HT1080 (cell line): ENCODE results near the gene IGFLR1. TPM values are rescaled to one million over a fixed set of nuclear protein-coding genes. Genes with fewer than 3 reads are reported as not detected.

Source experiments
- DNase-seq: peaks from one replicate; pipeline ENCODE4 v3.0.0-alpha.2; 2015; ENCODE audit warnings: low read depth
- polyA plus RNA-seq, 2 experiments: library from polyadenylated mRNA; depleted of rRNA; stranded (reverse); fragments of >200 nt; gene quantifications; 2 replicates each; pipeline ENCODE4 v1.2.3, GENCODE V29; 2015
- total RNA-seq: library from RNA; depleted of rRNA; stranded (reverse); fragments of >200 nt; shearing (Covaris generic); gene quantifications from 2 replicates; pipeline ENCODE4 v1.2.3, GENCODE V29; 2014; rRNA removed

Gene IGFLR1, protein sequence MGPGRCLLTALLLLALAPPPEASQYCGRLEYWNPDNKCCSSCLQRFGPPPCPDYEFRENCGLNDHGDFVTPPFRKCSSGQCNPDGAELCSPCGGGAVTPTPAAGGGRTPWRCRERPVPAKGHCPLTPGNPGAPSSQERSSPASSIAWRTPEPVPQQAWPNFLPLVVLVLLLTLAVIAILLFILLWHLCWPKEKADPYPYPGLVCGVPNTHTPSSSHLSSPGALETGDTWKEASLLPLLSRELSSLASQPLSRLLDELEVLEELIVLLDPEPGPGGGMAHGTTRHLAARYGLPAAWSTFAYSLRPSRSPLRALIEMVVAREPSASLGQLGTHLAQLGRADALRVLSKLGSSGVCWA
- total RNA-seq: 2.9 and 11.1 TPM in 2 replicates
- 5.0 and 8.3 TPM in 2 replicates for polyA plus RNA-seq (2015; cell fraction: cytosol; rRNA removed)
- polyA plus RNA-seq (2015; cell fraction: nucleus; rRNA removed): 8.7 and 10.8 TPM in 2 replicates

DNA sequence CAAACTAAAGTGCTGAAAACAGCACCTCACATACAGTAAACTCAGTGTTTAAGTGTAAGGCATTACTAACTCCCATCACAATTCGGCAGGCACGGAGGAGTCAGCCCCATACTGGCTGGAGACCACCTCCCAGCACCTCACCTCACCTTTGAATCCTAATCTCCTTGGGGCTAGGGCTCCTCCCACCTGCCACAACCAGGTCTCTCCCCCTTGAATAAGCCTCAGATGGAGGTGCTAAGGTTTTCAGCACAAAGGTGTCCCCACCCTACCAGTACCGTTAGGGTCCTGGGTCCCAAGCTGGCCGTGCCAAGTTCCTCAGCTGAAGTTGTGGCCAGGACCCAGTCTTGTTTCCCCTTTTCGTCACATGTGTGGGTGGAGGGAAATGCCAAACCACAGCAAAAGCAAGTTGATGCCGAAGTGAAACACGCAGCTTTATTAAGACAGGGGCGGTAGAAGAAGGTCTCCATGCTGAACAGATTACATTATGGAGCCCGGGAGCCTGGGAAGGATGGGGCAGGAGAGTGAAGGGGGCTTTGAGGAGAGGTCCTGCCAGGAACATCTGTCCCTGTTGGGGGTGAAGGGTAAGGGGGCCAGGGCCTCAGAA, at the start of gene IGFLR1:
Gene IGFLR1, minus strand, starts transcription at position 332 of the 604 bp plus-strand sequence. CDS start 1,272 bp downstream, outside the sequence.
- DNase-seq: no peak

DNA sequence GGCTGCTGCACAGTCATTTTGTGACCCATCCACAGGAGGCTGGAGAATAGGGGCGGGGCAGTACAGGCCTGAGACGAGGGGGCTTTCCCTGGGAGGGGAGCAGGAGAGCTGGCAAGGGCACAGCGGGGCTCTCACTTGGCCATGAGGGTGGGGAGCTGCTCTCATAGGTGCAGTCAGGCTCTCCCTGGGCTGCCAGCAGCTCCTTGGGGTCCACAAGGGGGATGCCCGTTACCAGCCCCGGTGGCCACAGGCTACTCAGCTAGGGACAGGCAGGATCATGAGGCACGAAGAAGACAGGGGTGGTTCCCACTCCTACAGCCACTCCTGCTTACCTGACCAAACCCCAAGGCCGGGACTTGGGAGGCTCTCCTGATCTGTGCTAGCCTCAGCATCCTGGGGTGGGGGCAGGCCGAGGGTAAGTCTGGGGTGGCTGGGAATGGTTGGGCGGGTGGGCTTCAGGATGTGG, 49.6 kb upstream of the IGFLR1 start:
- DNase-seq: no peak

DNA sequence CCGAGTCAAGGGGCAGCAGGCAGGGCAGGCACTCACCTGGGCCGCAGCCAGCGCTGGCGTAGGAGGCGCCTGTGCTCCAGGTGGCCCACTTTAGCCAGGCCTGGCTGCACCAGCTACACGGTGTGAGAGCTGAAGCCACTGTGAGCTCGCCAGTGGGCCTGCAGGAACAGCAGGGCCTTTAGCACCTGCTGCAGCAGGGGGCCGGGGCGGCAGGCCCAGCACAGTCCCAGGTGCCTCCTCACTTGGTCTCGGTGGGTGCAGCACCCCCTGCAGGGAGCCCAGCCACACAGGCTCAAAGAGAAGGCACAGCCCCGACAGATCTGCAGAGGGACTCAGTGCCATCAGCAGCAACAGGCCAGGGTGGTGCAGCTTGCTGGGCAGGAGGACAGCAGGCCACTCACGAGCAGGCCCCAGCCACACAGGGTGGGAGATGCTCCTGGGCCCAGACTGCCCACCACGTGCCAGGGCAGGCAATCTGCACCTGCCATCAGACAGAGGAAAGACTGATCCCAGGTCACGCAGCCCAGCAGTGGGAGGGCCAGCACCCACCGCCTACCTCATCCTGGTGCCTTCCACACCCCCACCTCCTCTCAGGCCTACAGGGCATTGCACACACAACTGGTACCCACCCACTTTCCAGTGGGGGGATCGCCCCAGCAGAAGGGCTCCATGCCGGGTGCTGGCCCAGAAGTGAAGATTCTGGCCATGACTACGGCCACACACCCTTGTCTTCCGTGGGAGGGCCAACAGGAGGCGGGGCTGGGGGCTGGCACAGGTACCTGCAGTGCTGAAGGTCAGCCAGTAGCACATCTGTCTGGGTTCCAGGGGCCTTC, 48.9 kb upstream of the IGFLR1 start:
- no peak for DNase-seq

DNA sequence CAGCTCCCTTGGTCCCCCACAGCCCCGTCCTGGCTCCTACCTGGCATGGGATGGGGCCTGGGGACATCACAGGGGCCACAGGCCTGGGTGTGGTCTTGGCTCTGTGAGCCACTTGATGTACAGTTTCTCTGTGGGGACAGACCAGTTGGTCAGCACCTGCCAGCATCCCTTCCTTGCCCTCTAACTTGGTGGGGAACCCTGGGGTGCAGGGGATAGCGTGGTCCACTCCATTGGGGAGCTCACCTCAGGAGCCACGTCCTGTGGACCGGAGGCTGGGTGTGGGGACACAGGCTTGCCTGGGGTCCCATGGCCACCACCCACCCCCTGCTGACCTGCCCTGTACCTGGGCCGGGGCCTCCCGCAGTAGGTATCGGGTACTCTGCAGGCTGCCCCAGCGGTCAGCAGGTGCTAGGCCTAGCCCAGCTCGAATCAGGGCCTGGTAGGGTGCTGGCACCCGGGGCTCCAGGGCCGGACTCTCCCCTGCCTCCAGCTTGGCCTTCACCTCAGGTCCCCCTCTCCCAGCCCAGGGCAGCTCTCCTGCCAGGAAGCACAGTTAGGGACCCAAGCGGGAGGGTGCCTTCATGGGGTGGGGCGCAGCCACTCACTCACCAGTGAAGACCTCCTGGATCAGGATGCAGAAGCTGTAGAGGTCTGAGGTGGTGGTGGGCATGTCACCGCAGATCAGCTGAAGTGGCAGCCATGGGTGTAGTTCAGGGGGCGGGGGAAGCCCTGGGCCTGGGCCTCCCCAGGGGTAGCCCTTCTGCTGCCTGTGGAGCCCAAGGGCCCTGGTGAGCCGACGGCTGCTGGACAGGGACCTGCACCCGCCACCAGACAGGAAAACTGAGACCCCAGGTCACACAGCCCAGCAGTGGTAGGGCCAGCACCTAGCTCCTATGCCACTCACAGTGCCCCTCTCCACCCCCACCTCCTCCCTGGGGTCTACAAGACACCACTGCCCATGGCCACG, 48.0 kb upstream of the IGFLR1 start:
- no peak for DNase-seq

DNA sequence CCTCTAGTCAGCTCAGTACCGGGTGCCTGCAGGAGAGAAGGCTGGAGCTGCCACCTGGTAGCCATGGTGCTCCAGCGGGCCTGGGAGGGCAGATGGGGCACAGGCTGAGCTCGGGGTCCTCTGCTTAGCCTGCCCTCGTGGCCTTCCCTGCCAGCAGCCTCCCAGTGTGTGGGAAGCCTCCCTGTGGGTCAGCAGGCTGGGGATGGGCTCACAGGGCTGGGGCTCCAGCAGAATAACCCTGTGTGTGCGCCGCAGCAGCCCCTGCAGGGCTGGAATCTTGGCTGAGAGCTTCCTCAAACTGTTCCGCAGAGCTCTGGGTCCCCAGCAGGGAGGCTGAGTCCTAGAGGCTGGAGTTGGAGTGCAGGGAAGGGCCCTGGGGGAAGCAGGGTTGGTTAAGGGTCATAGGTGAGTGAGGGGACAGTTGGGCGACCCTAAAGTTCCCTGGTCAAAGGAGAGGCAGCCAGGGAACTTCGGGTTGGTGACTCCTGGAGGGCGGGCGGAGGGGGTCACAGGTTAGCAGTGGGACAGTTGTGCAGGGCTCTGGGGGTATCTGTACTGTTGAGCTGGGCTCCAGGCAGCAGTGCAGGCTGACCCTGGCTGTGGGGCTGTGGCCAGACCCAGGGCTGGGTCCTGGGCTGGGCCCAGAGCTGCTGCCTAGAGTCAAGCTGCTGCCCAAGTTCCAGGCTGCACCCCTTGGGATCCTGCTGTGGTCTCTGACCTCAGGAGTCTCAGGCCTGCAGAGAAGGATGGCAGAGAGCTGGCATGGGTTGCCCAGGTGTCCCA, 47.1 kb upstream of the IGFLR1 start:
- DNase-seq: no peak

DNA sequence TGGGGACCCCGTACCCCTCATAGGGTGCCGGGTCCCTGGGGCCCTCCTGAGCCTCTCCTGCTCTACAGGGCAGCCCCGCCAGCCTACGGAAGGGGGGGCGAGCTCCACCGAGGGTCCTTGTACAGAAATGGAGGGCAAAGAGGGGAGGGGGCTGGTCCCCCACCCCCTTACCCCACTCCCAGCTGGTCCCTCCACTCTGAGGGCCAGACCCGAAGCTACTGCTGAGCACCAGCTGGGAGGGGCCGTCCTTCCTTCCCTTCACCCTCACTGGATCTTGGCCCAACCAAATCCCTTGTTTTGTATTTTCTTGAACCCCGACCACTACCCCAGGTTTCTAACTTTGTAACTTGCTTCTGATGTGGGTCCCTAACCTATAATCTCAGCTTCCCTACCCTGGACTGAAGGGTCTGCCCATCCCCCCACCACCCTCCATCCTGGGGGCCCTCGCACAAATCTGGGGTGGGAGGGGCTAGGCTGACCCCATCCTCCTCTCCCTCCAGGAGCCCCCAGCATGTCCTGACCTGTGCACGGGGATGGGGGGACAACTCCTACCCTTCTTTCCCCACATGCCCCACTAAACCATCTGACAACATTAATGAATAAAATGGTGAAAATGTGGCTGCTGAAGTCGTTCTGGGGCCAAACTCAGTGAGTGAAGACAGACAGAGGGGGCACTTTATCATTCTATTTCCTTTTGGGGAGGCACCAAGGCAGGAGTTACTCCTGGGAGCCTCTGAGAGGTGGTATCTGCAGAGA, 46.1 kb upstream of the IGFLR1 start:
- no peak for DNase-seq

DNA sequence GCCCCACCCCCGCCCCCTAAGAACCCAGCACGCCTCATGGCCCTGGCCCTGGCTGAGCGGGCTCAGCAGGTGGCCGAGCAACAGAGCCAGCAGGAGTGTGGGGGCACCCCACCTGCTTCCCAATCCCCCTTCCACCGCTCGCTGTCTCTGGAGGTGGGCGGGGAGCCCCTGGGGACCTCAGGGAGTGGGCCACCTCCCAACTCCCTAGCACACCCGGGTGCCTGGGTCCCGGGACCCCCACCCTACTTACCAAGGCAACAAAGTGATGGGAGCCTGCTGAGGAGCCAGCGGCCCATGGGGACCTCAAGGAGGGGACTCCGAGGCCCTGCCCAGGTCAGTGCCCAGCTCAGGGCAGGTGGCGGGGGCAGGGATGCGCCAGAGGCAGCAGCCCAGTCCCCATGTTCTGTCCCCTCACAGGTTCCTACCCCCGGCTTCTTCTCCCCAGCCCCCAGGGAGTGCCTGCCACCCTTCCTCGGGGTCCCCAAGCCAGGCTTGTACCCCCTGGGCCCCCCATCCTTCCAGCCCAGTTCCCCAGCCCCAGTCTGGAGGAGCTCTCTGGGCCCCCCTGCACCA, 45.1 kb upstream of the IGFLR1 start:
- no peak for DNase-seq

DNA sequence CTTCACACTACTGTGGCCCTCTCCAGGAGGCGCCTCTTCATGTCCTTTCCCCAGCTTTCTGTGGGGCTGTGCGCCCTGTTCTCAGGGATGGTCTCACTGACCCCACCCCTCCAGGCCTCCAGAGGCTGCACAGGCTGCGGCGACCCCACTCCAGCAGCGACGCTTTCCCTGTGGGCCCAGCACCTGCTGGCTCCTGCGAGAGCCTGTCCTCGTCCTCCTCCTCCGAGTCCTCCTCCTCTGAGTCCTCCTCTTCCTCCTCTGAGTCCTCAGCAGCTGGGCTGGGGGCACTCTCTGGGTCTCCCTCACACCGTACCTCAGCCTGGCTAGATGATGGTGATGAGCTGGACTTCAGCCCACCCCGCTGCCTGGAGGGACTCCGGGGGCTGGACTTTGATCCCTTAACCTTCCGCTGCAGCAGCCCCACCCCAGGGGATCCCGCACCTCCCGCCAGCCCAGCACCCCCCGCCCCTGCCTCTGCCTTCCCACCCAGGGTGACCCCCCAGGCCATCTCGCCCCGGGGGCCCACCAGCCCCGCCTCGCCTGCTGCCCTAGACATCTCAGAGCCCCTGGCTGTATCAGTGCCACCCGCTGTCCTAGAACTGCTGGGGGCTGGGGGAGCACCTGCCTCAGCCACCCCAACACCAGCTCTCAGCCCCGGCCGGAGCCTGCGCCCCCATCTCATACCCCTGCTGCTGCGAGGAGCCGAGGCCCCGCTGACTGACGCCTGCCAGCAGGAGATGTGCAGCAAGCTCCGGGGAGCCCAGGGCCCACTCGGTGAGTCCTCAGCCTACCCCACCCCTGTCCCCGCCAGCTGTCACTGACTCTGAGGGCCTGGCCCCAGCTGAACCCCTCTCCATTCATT, 44.3 kb upstream of the IGFLR1 start:
- DNase-seq: no peak

DNA sequence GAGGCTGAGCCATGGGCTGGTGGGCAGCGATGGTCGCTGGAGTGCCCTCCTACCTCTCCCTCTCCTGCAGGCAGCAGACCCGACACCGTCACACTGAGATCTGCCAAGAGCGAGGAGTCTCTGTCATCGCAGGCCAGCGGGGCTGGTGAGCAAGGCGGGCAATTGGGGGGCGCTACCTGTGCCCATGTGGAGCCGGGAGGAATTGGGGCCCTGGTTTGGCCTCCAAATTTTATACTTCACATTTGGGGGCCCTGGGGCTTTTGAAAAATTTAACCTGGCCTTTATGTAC, 43.0 kb upstream of the IGFLR1 start:
- DNase-seq: no peak

DNA sequence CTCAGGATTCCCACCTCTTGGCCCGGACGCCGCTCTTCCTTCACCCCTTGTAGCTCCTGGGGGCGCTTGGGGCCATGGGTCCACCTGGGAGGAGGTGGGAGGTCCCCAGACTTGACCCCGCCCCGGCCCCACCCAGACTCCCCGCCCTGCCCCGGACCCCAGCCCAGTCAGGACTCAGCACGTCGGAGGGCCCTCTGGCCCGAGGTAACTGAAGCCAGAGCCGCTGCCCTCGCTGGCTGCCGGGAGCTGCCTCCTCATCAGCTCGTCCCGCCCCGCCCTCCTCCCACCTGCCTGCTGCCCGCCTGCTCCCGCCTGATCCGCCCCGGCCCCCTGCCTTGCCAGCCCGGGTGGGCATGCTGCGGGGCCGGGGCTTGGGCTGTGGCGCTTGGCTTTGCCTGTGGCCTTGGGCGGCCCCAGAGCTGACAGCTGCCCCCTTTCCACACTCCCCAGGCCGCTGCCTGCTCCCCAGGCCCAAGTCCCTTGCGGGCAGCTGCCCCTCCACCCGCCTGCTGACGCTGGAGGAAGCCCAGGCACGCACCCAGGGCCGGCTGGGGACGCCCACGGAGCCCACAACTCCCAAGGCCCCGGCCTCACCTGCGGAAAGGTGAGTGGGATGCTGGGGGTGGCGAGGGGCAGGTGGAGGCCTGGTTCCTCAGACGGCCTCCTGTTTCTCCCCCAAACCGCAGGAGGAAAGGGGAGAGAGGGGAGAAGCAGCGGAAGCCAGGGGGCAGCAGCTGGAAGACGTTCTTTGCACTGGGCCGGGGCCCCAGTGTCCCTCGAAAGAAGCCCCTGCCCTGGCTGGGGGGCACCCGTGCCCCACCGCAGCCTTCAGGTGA, 42.5 kb upstream of the IGFLR1 start:
- DNase-seq: no peak

DNA sequence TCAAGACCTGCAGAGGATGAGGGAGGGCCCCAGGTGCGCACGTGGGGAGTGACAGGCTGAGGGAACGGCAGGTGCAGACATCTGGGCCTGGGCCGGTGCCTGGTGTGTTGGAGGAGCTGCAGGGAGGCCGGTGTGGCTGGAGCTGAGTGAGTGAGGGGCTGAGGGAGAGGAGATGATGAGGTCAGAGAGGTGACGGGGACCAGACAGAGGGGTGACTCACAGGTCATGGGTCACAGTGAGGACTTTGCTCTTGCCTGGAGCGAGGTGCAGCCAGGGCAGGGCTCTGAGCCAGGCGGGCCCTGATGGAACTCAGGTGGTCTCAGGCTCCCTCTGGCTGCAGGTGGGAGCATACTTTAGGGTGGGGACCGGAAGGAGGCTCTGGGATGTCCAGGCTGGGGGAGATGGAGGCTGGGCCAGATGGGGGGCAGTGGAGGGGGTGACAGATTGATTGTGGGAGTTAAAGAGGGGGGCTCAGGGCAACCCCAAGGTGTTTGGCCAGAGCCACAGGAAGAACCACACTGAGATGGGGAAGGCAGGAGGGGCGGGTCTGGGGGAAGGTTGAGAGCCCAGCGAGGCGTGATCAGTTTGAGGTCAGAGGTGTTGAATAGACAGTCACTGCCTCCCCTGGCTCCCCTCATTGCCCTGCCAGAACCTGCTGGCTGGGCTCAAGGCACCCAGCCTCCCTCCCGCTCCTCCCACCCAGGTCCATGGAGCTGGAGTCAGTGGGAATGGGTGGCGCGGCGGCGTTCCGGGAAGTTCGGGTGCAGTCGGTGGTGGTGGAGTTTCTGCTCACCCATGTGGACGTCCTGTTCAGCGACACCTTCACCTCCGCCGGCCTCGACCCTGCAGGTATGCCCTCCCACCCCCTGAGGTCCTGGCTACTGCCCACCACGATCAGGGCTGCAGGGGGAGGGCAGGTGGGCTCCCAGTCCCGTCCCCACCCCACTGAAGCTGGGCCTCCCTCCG, 41.5 kb upstream of the IGFLR1 start:
- DNase-seq: no peak

DNA sequence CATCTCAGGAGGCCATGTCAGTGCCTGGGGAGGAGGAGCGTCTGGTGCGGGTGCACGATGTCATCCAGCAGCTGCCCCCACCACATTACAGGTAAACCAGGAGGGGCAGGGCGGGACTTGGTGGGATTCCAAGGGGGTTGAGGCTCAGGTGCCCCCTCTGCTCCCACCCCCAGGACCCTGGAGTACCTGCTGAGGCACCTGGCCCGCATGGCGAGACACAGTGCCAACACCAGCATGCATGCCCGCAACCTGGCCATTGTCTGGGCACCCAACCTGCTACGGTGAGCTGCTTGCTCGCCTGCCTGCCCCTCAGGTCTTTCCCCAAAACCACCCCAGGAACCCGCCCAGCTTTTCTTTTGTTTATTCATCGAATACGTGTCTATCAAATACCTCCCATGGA, 40.3 kb upstream of the IGFLR1 start:
- DNase-seq: no peak

DNA sequence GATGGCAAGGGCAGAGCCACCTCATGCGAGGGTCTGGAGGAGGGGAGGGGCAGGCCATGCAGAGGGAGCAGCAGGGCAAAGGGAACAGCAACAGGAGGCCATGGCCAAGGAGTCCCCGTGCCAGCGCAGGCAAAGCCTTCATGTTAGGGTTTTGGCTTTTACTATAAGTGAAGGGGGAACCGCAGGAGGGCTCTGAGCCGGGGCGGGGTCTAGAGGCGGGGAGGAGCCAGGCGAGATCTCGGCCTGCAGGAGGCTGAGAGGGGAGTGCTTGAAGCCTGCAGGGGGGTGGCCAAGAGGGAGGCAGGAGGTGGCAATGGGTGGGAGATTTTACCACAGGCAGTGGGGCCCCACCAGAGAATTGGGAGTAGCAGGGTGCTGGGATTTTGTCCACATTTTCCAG, 39.4 kb upstream of the IGFLR1 start:
- DNase-seq: no peak

DNA sequence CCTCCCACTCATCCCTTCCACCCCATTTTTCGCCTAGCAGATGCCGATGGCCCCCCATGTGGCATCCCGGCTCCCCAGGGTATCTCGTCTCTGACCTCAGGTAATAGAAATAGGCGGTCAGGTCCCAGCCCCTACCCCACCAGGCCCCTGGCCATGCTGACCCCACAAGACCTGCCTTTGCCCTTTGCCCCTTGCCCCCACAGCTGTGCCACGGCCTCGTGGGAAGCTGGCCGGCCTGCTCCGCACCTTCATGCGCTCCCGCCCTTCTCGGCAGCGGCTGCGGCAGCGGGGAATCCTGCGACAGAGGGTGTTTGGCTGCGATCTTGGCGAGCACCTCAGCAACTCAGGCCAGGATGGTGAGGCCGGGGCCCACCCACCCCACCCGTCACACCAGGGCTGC, 38.5 kb upstream of the IGFLR1 start:
- DNase-seq: no peak

DNA sequence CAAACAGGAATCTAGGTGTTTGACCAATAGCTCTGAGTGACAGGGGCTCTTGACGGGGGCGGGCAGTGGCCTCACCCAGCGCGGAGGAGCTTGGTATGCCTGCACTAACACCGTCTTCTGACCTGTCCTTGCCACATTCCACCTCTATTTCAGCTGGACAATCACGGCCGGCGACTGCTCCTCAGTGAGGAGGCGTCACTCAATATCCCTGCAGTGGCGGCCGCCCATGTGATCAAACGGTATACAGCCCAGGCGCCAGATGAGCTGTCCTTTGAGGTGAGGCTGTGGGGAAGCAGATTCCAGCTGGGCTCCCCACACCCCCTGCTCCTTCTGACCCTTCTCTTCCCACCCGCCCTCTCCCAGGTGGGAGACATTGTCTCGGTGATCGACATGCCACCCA, 37.8 kb upstream of the IGFLR1 start:
- DNase-seq: no peak

DNA sequence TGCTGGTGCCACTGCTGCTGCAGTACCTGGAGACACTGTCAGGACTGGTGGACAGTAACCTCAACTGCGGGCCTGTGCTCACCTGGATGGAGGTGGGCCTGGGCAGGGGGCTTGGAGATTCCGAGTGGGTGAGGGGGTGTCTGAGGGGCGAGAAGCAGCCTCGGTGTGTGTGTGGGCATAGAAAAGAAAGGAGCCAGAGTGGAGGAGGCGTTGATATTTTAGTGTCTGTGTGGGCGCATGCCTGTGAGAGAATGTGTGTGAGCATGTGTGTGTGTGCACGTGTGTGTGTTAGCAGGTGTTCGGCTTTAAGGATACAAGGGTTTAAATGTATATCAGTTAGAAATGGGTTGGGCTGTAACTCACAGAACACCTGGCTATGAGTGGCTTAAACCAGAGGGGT, 36.8 kb upstream of the IGFLR1 start:
- DNase-seq: no peak
